Mammary epithelial cell (primary cell): ENCODE data around the gene CASP14.

ENCODE experiments used
- EZH2 ChIP-seq: IDR thresholded peaks from 2 replicates; pipeline ENCODE4 v1.6.1; 2012; ENCODE audit warnings: low read length, inconsistent platforms, borderline replicate concordance
- TF ChIP-seq, protein P1 (sequence below), 2 donors: IDR thresholded peaks in 1 of 2; conservative IDR thresholded peaks in 1 of 2; 2 replicates each; pipeline ENCODE4 v1.5.1; 2011 to 2012; ENCODE audit warnings: inconsistent platforms in 2 of 2, low read length in 2 of 2, mild to moderate bottlenecking in 2 of 2, control low read depth in 1 of 2, low read depth in 1 of 2; ENCODE audit not compliant: insufficient read depth in 1 of 2; ENCODE audit errors: extremely low read depth in 1 of 2

DNA sequence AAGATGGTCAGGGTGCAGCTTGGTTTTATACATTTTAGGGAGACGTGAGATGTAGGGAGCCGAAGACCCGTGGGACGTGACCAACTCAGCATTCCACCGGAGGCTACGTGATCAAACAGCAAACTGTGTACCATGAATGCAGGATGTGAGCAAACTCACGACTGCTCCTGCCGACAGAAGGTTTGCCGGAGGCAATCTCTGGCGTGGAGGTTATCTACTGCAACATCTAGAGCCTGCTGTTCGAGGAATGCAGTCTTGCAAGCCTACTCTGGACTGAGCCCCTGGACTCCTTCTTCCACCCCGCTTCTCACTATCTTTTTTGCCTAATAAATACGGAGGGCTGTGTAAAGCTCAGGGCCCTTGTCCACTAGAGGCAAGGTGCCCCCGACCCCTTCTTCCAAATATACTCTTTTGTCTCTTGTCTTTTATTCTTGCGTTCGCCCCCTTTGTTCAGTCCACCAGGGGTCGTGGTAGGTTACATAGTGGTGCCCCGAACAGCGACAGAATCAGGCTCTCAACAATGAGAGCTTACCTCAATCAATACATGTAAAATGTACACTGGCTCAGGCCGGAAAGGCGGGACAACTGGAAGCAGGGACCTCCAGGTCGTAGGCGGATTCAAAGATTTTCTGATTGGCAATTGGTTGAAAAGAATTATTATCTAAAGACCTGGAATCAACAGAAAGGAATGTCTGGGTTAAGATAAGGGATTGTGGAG is 23.8 kb downstream of the CASP14 start:
- TF ChIP-seq, protein P1, sequence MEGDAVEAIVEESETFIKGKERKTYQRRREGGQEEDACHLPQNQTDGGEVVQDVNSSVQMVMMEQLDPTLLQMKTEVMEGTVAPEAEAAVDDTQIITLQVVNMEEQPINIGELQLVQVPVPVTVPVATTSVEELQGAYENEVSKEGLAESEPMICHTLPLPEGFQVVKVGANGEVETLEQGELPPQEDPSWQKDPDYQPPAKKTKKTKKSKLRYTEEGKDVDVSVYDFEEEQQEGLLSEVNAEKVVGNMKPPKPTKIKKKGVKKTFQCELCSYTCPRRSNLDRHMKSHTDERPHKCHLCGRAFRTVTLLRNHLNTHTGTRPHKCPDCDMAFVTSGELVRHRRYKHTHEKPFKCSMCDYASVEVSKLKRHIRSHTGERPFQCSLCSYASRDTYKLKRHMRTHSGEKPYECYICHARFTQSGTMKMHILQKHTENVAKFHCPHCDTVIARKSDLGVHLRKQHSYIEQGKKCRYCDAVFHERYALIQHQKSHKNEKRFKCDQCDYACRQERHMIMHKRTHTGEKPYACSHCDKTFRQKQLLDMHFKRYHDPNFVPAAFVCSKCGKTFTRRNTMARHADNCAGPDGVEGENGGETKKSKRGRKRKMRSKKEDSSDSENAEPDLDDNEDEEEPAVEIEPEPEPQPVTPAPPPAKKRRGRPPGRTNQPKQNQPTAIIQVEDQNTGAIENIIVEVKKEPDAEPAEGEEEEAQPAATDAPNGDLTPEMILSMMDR (conservative IDR thresholded peaks at IDR 0.05 in 1 of 2, IDR thresholded peaks at IDR 0.05 in 1 of 2; ENCODE audit: extremely low read depth in 1 of 2, insufficient read depth in 1 of 2, low read depth in 1 of 2, low read length in 2 of 2): peak; percentile 15 to 31
- no peak for TF ChIP-seq EZH2
